ENCODE data around the gene SLC38A3.

The SLC38A3 gene

DNA sequence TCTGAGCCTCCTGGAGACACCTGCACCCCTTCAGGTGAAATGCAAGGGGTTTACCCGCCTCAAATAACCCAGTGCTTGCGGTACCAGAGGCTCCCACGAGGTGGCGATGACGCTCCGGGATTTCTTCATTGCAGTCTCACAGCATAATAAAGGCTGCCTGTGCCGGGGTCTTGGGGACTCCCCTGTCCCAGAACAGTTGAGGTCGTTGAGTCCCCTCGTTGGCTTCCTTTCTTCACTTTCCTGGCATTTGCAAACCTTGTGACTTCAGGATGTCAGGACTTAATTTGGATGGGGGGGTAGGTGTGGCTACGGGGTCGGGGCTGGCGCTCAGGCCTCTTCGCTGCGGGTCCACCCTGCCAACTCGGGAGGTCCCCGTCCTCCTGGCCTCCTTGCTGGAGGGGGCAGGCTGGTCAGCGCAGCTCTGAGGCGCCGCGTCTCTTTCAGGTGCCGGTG is 12.4 kb upstream of the SLC38A3 start:
- H3K9ac ChIP-seq = no peak overlapping the region
- TF ChIP-seq, protein P1, sequence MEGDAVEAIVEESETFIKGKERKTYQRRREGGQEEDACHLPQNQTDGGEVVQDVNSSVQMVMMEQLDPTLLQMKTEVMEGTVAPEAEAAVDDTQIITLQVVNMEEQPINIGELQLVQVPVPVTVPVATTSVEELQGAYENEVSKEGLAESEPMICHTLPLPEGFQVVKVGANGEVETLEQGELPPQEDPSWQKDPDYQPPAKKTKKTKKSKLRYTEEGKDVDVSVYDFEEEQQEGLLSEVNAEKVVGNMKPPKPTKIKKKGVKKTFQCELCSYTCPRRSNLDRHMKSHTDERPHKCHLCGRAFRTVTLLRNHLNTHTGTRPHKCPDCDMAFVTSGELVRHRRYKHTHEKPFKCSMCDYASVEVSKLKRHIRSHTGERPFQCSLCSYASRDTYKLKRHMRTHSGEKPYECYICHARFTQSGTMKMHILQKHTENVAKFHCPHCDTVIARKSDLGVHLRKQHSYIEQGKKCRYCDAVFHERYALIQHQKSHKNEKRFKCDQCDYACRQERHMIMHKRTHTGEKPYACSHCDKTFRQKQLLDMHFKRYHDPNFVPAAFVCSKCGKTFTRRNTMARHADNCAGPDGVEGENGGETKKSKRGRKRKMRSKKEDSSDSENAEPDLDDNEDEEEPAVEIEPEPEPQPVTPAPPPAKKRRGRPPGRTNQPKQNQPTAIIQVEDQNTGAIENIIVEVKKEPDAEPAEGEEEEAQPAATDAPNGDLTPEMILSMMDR (IDR thresholded peaks at IDR 0.05) = peak; percentile 96
- no peak overlapping the region for H3K4me3 ChIP-seq (ENCODE audit: low read depth, low read length)
- no peak overlapping the region for H2AFZ ChIP-seq
- peaks cover 2% of the 10 kb centered on the region for H3K4me1 ChIP-seq
- H3K36me3 ChIP-seq (ENCODE audit: control insufficient read depth, insufficient read depth, low read length) = no peaks in the 10 kb centered on the region
- H3K79me2 ChIP-seq = no peaks in the 10 kb centered on the region
- no peak overlapping the region for H3K27ac ChIP-seq
- no peak overlapping the region for H3K4me2 ChIP-seq (ENCODE audit: low read length)
- H3K9me3 ChIP-seq (ENCODE audit: control insufficient read depth, low read length) = no peaks in the 10 kb centered on the region
- peaks cover 8% of the 10 kb centered on the region for H3K27me3 ChIP-seq (ENCODE audit: control insufficient read depth, insufficient read depth, low read length)

DNA sequence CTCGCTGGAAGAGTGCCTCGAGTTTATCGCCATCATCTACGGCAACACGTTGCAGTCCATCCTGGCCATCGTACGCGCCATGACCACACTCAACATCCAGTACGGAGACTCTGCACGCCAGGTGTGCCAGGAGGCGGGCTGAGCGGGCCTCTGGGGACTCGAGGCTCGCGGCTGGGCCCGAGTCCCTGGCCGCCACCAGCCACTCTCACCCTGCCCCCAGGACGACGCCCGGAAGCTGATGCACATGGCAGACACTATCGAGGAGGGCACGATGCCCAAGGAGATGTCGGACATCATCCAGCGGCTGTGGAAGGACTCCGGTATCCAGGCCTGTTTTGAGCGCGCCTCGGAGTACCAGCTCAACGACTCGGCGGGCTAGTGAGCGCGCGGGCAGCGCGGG is 11.8 kb upstream of the SLC38A3 start:
- Histone ChIP-seq H3K4me2 (ENCODE audit: low read length) (no peak overlapping the region), H3K9ac (no peak overlapping the region), H3K4me3 (ENCODE audit: low read depth, low read length) (no peak overlapping the region), H3K79me2 (no peaks in the 10 kb centered on the region), H2AFZ (no peak overlapping the region), H3K27me3 (ENCODE audit: control insufficient read depth, insufficient read depth, low read length) (peaks cover 8% of the 10 kb centered on the region), H3K27ac (no peak overlapping the region), H3K9me3 (ENCODE audit: control insufficient read depth, low read length) (no peaks in the 10 kb centered on the region), H3K36me3 (ENCODE audit: control insufficient read depth, insufficient read depth, low read length) (no peaks in the 10 kb centered on the region), H3K4me1 (peaks cover 2% of the 10 kb centered on the region)
- TF ChIP-seq, protein P1 (IDR thresholded peaks at IDR 0.05) = no peak

DNA sequence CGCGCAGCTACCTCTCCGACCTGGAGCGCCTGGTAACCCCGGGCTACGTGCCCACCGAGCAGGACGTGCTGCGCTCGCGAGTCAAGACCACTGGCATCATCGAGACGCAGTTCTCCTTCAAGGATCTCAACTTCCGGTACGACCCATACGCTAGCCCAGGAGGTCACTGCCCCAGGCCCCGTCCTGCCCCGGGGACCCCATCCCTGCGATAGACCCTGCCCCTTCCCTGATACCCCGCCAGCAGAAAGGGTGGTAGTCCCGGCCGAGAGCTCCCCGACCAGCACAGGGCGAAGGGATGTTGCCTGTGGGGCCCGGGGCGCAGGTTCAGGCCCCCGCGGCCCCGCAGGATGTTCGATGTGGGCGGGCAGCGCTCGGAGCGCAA is 11.3 kb upstream of the SLC38A3 start:
- H3K79me2 ChIP-seq = no peaks in the 10 kb centered on the region
- no peak overlapping the region for H3K9ac ChIP-seq
- peaks cover 2% of the 10 kb centered on the region for H3K4me1 ChIP-seq
- H3K27me3 ChIP-seq (ENCODE audit: control insufficient read depth, insufficient read depth, low read length) = peaks cover 8% of the 10 kb centered on the region
- H3K4me2 ChIP-seq (ENCODE audit: low read length) = no peak overlapping the region
- no peaks in the 10 kb centered on the region for H3K36me3 ChIP-seq (ENCODE audit: control insufficient read depth, insufficient read depth, low read length)
- H3K27ac ChIP-seq = no peak overlapping the region
- H3K4me3 ChIP-seq (ENCODE audit: low read depth, low read length) = no peak overlapping the region
- TF ChIP-seq, protein P1 (IDR thresholded peaks at IDR 0.05) = no peak
- H3K9me3 ChIP-seq (ENCODE audit: control insufficient read depth, low read length) = no peaks in the 10 kb centered on the region
- no peak overlapping the region for H2AFZ ChIP-seq

DNA sequence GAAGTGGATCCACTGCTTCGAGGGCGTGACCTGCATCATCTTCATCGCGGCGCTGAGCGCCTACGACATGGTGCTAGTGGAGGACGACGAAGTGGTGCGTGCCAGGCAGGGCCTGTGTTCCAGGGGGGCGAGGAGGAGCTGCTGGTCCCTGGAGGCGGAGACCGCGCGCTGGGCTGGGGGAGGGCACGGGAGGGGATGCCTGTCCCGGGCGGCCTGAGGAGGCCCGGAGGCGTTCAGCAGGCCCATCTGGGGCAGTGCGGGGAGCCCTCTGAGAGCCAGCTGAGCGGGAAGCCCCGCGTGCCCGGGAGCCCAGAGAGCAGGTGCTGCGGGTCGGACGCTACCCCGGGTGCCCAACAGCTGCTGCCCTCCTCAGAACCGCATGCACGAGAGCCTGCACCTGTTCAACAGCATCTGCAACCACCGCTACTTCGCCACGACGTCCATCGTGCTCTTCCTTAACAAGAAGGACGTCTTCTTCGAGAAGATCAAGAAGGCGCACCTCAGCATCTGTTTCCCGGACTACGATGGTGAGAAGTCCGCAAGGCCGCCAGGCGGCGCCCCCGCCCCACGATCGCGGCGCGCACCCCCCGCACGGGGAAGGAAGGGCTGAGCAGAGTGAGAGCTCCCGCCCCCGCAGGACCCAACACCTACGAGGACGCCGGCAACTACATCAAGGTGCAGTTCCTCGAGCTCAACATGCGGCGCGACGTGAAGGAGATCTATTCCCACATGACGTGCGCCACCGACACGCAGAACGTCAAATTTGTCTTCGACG is 10.8 kb upstream of the SLC38A3 start:
- Histone ChIP-seq H3K4me2 (ENCODE audit: low read length) (peak overlapping the region; percentile 13), H3K4me3 (ENCODE audit: low read depth, low read length) (no peak overlapping the region), H3K79me2 (no peaks in the 10 kb centered on the region), H3K4me1 (peaks cover 2% of the 10 kb centered on the region), H3K9me3 (ENCODE audit: control insufficient read depth, low read length) (no peaks in the 10 kb centered on the region), H3K27ac (no peak overlapping the region), H2AFZ (peak overlapping the region; percentile 25), H3K36me3 (ENCODE audit: control insufficient read depth, insufficient read depth, low read length) (no peaks in the 10 kb centered on the region), H3K9ac (no peak overlapping the region), H3K27me3 (ENCODE audit: control insufficient read depth, insufficient read depth, low read length) (peaks cover 8% of the 10 kb centered on the region)
- TF ChIP-seq, protein P1 (IDR thresholded peaks at IDR 0.05) = peak; percentile 76
